HCT116 (cell line): ENCODE data around the gene DPYD. TPM values are rescaled to one million over a fixed set of nuclear protein-coding genes. Genes with fewer than 3 reads are reported as not detected.

Experiments
- ATAC-seq: fragments of 200-7000 bp; cut with Tn5 transposase; 2 replicates; pipeline ENCODE4 v1.9.1; 2020; ENCODE audit warnings: mild to moderate bottlenecking, moderate library complexity
- BruUV-seq: library from RNA; stranded (reverse); fragments of 400-500 nt; replicated peaks from 2 replicates; lab custom pipeline; 2021; lab: Mats Ljungman, UMichigan
- CTCF ChIA-PET: fragments of 300-600 bp; sonication (Branson Sonifier 250); formaldehyde crosslinking; loops from one replicate; lab custom pipeline; 2021; ENCODE audit warnings: antibody characterized with exemption; lab: Charles Lee
- POLR2A ChIA-PET: fragments of 300-600, 350-600 bp; sonication (Branson Sonifier 250); formaldehyde crosslinking; loops from one replicate; lab custom pipeline; 2021; ENCODE audit warnings: antibody characterized with exemption; lab: Charles Lee
- RAD21 ChIA-PET, 2 experiments: fragments of 300-600 bp; sonication (Branson Sonifier 250); formaldehyde crosslinking; loops; one replicate each; lab custom pipeline; 2023; ENCODE audit warnings: low total read pairs in 2 of 2; ENCODE audit not compliant: uncharacterized antibody in 2 of 2, unreplicated experiment in 2 of 2, low non-redundant PET in 1 of 2; lab: Charles Lee
- DNase-seq: peaks from one replicate; pipeline ENCODE4 v3.0.0-alpha.2; 2010; ENCODE audit warnings: low read depth, low spot score
- H2AFZ ChIP-seq: fragments of 200-600 bp; shearing (Covaris generic), sonication (generic); 2 replicates; pipeline ENCODE4 v1.6.1; 2017; ENCODE audit warnings: low read depth, mixed run types, mixed read lengths, antibody characterized with exemption, low read length; ENCODE audit not compliant: poor library complexity, severe bottlenecking
- H3K27ac ChIP-seq: 2 replicates; pipeline ENCODE4 v1.5.1; 2012; ENCODE audit warnings: low read depth, low read length
- H3K27me3 ChIP-seq: fragments of 200-600 bp; sonication (generic); 2 replicates; pipeline ENCODE4 v1.6.1; 2016; ENCODE audit warnings: mixed run types, low read length, mixed read lengths; ENCODE audit not compliant: insufficient read depth
- H3K36me3 ChIP-seq, 2 experiments: fragments of 200-500 bp in 1 of 2; fragments of 200-600 bp in 1 of 2; sonication (Bioruptor generic) in 1 of 2; sonication (generic) in 1 of 2; 2 replicates each; pipeline versions ENCODE4 v1.5.1 to v1.6.1; 2014 to 2016; ENCODE audit warnings: low read length in 2 of 2, inconsistent platforms in 1 of 2, mixed read lengths in 1 of 2, mixed run types in 1 of 2; ENCODE audit not compliant: insufficient read depth in 2 of 2, control insufficient read depth in 1 of 2
- H3K4me1 ChIP-seq, 2 experiments: fragments of 200-600 bp in 1 of 2; sonication (generic) in 1 of 2; 2 replicates each; pipeline versions ENCODE4 v1.5.1 to v1.6.1; 2012 to 2017; ENCODE audit warnings: low read length in 2 of 2, inconsistent platforms in 1 of 2, mild to moderate bottlenecking in 1 of 2, mixed read lengths in 1 of 2, mixed run types in 1 of 2, moderate library complexity in 1 of 2; ENCODE audit not compliant: insufficient read depth in 2 of 2, control insufficient read depth in 1 of 2
- H3K4me2 ChIP-seq: fragments of 200-600 bp; sonication (generic); 2 replicates; pipeline ENCODE4 v1.6.1; 2017; ENCODE audit warnings: mixed run types, low read length, mixed read lengths
- H3K4me3 ChIP-seq, 2 experiments: fragments of 200-600 bp in 1 of 2; sonication (generic) in 1 of 2; replicated peaks in 1 of 2; 2 replicates each; pipeline ENCODE4 v1.5.1; 2011 to 2016; ENCODE audit warnings: low read length in 2 of 2, control low read depth in 1 of 2, low read depth in 1 of 2, mild to moderate bottlenecking in 1 of 2, mixed read lengths in 1 of 2, mixed run types in 1 of 2
- H3K79me2 ChIP-seq: fragments of 200-600 bp; sonication (generic); 2 replicates; pipeline ENCODE4 v1.6.1; 2017; ENCODE audit warnings: mild to moderate bottlenecking, mixed run types, low read length, moderate library complexity, mixed read lengths; ENCODE audit not compliant: insufficient read depth
- H3K9ac ChIP-seq: fragments of 200-600 bp; sonication (generic); 2 replicates; pipeline ENCODE4 v1.6.1; 2016; ENCODE audit warnings: low read length, mixed read lengths
- H3K9me2 ChIP-seq: fragments of 200-600 bp; sonication (generic), shearing (Covaris generic); 2 replicates; pipeline ENCODE4 v1.6.1; 2017; ENCODE audit warnings: mixed run types, mild to moderate bottlenecking, moderate library complexity; ENCODE audit not compliant: insufficient read depth
- H3K9me3 ChIP-seq, 2 experiments: fragments of 200-500 bp in 1 of 2; fragments of 200-600 bp in 1 of 2; sonication (Bioruptor generic) in 1 of 2; sonication (generic) in 1 of 2; 2 replicates each; pipeline ENCODE4 v1.6.1; 2014 to 2017; ENCODE audit warnings: low read length in 2 of 2, mixed read lengths in 2 of 2, inconsistent platforms in 1 of 2, low read depth in 1 of 2, mild to moderate bottlenecking in 1 of 2, mixed run types in 1 of 2, moderate library complexity in 1 of 2; ENCODE audit not compliant: control insufficient read depth in 1 of 2, insufficient read depth in 1 of 2
- H4K20me1 ChIP-seq: fragments of 200-600 bp; sonication (generic), shearing (Covaris generic); 2 replicates; pipeline ENCODE4 v1.6.1; 2017; ENCODE audit warnings: mixed run types, mild to moderate bottlenecking, moderate library complexity; ENCODE audit not compliant: insufficient read depth
- CEBPB ChIP-seq: IDR thresholded peaks from 2 replicates; pipeline ENCODE4 v1.6.1; 2012; ENCODE audit warnings: low read depth
- EGR1 ChIP-seq: IDR thresholded peaks from 2 replicates; pipeline ENCODE4 v1.6.1; 2012; ENCODE audit warnings: low read depth
- ELF1 ChIP-seq: IDR thresholded peaks from 2 replicates; pipeline ENCODE4 v1.6.1; 2012; ENCODE audit warnings: low read depth, borderline replicate concordance
- EZH2phosphoT487 ChIP-seq: fragments of 200-600 bp; IDR thresholded peaks from 2 replicates; pipeline ENCODE4 v1.6.1; 2018; ENCODE audit warnings: antibody characterized with exemption, borderline replicate concordance
- FOSL1 ChIP-seq: IDR thresholded peaks from 2 replicates; pipeline ENCODE4 v1.6.1; 2012; ENCODE audit warnings: low read depth
- JUND ChIP-seq: IDR thresholded peaks from 2 replicates; pipeline ENCODE4 v1.6.1; 2012
- POLR2A ChIP-seq: IDR thresholded peaks from 2 replicates; pipeline ENCODE4 v1.7.0; 2011; ENCODE audit warnings: borderline replicate concordance; ENCODE audit not compliant: insufficient read depth, insufficient read length; ENCODE audit errors: extremely low read depth
- POLR2AphosphoS5 ChIP-seq: IDR thresholded peaks from 2 replicates; pipeline ENCODE4 v1.6.1; 2011; ENCODE audit warnings: mild to moderate bottlenecking, low read depth, low read length, moderate library complexity
- RAD21 ChIP-seq: IDR thresholded peaks from 2 replicates; pipeline ENCODE4 v1.6.1; 2012; ENCODE audit warnings: low read depth, mild to moderate bottlenecking
- SIN3A ChIP-seq: IDR thresholded peaks from 2 replicates; pipeline ENCODE4 v1.6.1; 2012; ENCODE audit warnings: low read depth
- SP1 ChIP-seq: IDR thresholded peaks from 2 replicates; pipeline ENCODE4 v1.6.1; 2012; ENCODE audit warnings: low read depth
- SRF ChIP-seq: IDR thresholded peaks from 2 replicates; pipeline ENCODE4 v1.6.1; 2012; ENCODE audit warnings: low read depth
- TCF7L2 ChIP-seq: IDR thresholded peaks from 2 replicates; pipeline ENCODE4 v1.7.0; 2011; ENCODE audit warnings: borderline replicate concordance, inconsistent platforms; ENCODE audit not compliant: insufficient read depth, insufficient read length; ENCODE audit errors: extremely low read depth
- YY1 ChIP-seq: IDR thresholded peaks from 2 replicates; pipeline ENCODE4 v1.6.1; 2011; ENCODE audit warnings: low read length, low read depth, moderate library complexity, mild to moderate bottlenecking; ENCODE audit not compliant: insufficient replicate concordance; ENCODE audit errors: extremely low read depth
- ZNF274 ChIP-seq: fragments of 200-500 bp; sonication (Bioruptor generic); IDR thresholded peaks from 2 replicates; pipeline ENCODE4 v1.6.1; 2014; ENCODE audit warnings: mild to moderate bottlenecking, low read depth, low read length, inconsistent platforms
- intact Hi-C: fragments of 100-400 bp; cut with micrococcal nuclease; formaldehyde crosslinking; loops from 2 replicates; pipeline ENCODE4 v1.10.0; 2022
- total RNA-seq: library from RNA; stranded (reverse); gene quantifications from one replicate; pipeline ENCODE4 v1.2.1, GENCODE V29; 2021; ENCODE audit not compliant: unreplicated experiment
- TF ChIP-seq, protein P1 (sequence below): IDR thresholded peaks from 2 replicates; pipeline ENCODE4 v1.6.1; 2012
- TF ChIP-seq, protein P2 (sequence below), 3 experiments: fragments of 200-600 bp in 1 of 3; sonication (generic) in 1 of 3; IDR thresholded peaks in 2 of 3; conservative IDR thresholded peaks in 1 of 3; 2 replicates each; pipeline ENCODE4 v1.5.1; 2012 to 2017; ENCODE audit warnings: low read depth in 2 of 3, low read length in 2 of 3, antibody characterized with exemption in 1 of 3, borderline replicate concordance in 1 of 3, control low read depth in 1 of 3, mild to moderate bottlenecking in 1 of 3, mixed read lengths in 1 of 3, mixed run types in 1 of 3, moderate library complexity in 1 of 3; ENCODE audit not compliant: insufficient read depth in 1 of 3
- TF ChIP-seq, protein P3 (sequence below): IDR thresholded peaks from 2 replicates; pipeline ENCODE4 v1.6.1; 2011; ENCODE audit warnings: mild to moderate bottlenecking, low read length, moderate library complexity; ENCODE audit not compliant: insufficient replicate concordance; ENCODE audit errors: extremely low read depth
- TF ChIP-seq, protein P4 (sequence below): IDR thresholded peaks from 2 replicates; pipeline ENCODE4 v1.6.1; 2012
- TF ChIP-seq, protein P5 (sequence below): IDR thresholded peaks from 2 replicates; pipeline ENCODE4 v1.6.1; 2012; ENCODE audit warnings: low read depth

Gene DPYD
- total RNA-seq, 1 experiment from 2014 or later, result 1.7 TPM

DNA sequence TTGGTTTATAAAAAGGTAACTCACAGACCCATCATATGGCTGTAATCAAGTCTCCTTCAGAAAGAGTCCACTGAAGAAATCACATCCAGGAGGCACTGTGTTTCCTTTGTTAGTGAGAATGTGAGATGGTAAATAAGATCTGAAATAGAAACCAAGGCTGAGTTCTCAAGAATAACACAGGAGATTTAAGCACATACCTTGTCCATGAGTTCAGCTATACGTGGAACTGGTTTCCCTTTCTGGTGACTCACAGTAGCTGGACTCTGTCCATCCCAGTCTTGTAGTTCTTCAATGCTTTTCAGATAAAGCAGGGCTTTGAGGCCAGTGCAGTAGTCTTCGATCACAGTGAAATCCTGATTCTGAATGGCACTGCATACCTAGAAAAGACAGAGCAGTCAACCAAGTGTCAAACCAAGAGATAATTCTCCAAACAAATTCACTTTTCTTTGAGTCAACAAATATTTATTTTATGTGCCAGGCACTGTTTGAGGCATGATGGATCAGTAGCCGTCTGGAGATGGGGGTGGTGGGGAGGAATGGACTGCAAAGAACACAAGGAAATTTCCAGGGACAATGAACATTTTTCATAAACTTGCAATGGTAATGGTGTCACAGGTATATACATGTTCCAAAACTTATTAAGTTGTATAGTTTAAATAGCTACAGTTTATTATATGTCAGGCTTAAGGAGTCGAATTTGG is 727.8 kb downstream of the DPYD start:
- Histone ChIP-seq H3K4me3 (no peak overlapping the region), H4K20me1 (no peaks in the 10 kb centered on the region), H2AFZ (no peak overlapping the region), H3K4me1 (peaks cover 4 to 16% of the 10 kb centered on the region in 2 experiments; a peak in 3 of 4 replicates), H3K9me3 (no peaks in the 10 kb centered on the region), H3K79me2 (no peaks in the 10 kb centered on the region), H3K27ac (no peak overlapping the region)
- CTCF ChIA-PET, result no interaction called here
- TF ChIP-seq ELF1 (no peak), RAD21 (0 out of 2 replicates have a peak, but pooled peaks have one; percentile 13), ZNF274 (no peak), TCF7L2 (no peak), YY1 (no peak), EZH2phosphoT487 (no peak), POLR2A (no peak), JUND (peak; percentile 52), POLR2AphosphoS5 (no peak), CEBPB (no peak), FOSL1 (peak; percentile 57), EGR1 (no peak), SP1 (no peak), SRF (no peak), SIN3A (no peak)
- TF ChIP-seq, protein P1, sequence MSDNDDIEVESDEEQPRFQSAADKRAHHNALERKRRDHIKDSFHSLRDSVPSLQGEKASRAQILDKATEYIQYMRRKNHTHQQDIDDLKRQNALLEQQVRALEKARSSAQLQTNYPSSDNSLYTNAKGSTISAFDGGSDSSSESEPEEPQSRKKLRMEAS, result no peak
- TF ChIP-seq, protein P2, sequence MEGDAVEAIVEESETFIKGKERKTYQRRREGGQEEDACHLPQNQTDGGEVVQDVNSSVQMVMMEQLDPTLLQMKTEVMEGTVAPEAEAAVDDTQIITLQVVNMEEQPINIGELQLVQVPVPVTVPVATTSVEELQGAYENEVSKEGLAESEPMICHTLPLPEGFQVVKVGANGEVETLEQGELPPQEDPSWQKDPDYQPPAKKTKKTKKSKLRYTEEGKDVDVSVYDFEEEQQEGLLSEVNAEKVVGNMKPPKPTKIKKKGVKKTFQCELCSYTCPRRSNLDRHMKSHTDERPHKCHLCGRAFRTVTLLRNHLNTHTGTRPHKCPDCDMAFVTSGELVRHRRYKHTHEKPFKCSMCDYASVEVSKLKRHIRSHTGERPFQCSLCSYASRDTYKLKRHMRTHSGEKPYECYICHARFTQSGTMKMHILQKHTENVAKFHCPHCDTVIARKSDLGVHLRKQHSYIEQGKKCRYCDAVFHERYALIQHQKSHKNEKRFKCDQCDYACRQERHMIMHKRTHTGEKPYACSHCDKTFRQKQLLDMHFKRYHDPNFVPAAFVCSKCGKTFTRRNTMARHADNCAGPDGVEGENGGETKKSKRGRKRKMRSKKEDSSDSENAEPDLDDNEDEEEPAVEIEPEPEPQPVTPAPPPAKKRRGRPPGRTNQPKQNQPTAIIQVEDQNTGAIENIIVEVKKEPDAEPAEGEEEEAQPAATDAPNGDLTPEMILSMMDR (IDR thresholded peaks at IDR 0.05 in 2 of 3, conservative IDR thresholded peaks at IDR 0.05 in 1 of 3; ENCODE audit: borderline replicate concordance in 1 of 3, insufficient read depth in 1 of 3, low read depth in 2 of 3, low read length in 2 of 3), result no peak
- TF ChIP-seq, protein P3, sequence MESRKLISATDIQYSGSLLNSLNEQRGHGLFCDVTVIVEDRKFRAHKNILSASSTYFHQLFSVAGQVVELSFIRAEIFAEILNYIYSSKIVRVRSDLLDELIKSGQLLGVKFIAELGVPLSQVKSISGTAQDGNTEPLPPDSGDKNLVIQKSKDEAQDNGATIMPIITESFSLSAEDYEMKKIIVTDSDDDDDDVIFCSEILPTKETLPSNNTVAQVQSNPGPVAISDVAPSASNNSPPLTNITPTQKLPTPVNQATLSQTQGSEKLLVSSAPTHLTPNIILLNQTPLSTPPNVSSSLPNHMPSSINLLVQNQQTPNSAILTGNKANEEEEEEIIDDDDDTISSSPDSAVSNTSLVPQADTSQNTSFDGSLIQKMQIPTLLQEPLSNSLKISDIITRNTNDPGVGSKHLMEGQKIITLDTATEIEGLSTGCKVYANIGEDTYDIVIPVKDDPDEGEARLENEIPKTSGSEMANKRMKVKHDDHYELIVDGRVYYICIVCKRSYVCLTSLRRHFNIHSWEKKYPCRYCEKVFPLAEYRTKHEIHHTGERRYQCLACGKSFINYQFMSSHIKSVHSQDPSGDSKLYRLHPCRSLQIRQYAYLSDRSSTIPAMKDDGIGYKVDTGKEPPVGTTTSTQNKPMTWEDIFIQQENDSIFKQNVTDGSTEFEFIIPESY, result no peak
- TF ChIP-seq, protein P4, sequence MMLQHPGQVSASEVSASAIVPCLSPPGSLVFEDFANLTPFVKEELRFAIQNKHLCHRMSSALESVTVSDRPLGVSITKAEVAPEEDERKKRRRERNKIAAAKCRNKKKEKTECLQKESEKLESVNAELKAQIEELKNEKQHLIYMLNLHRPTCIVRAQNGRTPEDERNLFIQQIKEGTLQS, result no peak
- TF ChIP-seq, protein P5, sequence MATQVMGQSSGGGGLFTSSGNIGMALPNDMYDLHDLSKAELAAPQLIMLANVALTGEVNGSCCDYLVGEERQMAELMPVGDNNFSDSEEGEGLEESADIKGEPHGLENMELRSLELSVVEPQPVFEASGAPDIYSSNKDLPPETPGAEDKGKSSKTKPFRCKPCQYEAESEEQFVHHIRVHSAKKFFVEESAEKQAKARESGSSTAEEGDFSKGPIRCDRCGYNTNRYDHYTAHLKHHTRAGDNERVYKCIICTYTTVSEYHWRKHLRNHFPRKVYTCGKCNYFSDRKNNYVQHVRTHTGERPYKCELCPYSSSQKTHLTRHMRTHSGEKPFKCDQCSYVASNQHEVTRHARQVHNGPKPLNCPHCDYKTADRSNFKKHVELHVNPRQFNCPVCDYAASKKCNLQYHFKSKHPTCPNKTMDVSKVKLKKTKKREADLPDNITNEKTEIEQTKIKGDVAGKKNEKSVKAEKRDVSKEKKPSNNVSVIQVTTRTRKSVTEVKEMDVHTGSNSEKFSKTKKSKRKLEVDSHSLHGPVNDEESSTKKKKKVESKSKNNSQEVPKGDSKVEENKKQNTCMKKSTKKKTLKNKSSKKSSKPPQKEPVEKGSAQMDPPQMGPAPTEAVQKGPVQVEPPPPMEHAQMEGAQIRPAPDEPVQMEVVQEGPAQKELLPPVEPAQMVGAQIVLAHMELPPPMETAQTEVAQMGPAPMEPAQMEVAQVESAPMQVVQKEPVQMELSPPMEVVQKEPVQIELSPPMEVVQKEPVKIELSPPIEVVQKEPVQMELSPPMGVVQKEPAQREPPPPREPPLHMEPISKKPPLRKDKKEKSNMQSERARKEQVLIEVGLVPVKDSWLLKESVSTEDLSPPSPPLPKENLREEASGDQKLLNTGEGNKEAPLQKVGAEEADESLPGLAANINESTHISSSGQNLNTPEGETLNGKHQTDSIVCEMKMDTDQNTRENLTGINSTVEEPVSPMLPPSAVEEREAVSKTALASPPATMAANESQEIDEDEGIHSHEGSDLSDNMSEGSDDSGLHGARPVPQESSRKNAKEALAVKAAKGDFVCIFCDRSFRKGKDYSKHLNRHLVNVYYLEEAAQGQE, result no peak
- TF ChIP-seq, all 23 proteins: peak for 3
- ATAC-seq (peak; percentile 67), DNase-seq (peak; percentile 42)
- RAD21 ChIA-PET, result no interaction called here
- intact Hi-C loops, result no loop called here
- peak overlapping the region; percentile 44 for H3K4me2 ChIP-seq
- no peak overlapping the region for H3K9ac ChIP-seq
- POLR2A ChIA-PET, result no interaction called here
- no peaks in the 10 kb centered on the region for H3K36me3 ChIP-seq
- BruUV-seq, result no TSS peak
- no peaks in the 10 kb centered on the region for H3K9me2 ChIP-seq
- no peaks in the 10 kb centered on the region for H3K27me3 ChIP-seq
